H9 (cell line): Measurements from ENCODE around the gene IFNA13. TPM values are rescaled to one million over a fixed set of nuclear protein-coding genes. Genes with fewer than 3 reads are reported as not detected.

Experiments used
- DNase-seq: peaks from one replicate; pipeline ENCODE4 v3.0.0-alpha.2; 2017
- H2AFZ ChIP-seq: one replicate; pipeline ENCODE4 v1.6.1; 2013; ENCODE audit warnings: mild to moderate bottlenecking, low read length, control low read depth, moderate library complexity
- H2AK5ac ChIP-seq: 2 replicates; pipeline ENCODE4 v1.6.1; 2013; ENCODE audit warnings: low read length, control low read depth, mixed read lengths; ENCODE audit not compliant: insufficient read length
- H2BK120ac ChIP-seq: one replicate; pipeline ENCODE4 v1.6.1; 2013; ENCODE audit warnings: low read depth, mild to moderate bottlenecking, low read length, control low read depth, inconsistent platforms; ENCODE audit not compliant: poor library complexity, severe bottlenecking
- H2BK12ac ChIP-seq: 2 replicates; pipeline ENCODE4 v1.6.1; 2013; ENCODE audit warnings: low read length, control low read depth, mixed read lengths, low read depth; ENCODE audit not compliant: insufficient read length
- H2BK15ac ChIP-seq: 2 replicates; pipeline ENCODE4 v1.6.1; 2013; ENCODE audit warnings: low read depth, low read length, control low read depth
- H2BK20ac ChIP-seq: one replicate; pipeline ENCODE4 v1.6.1; 2013; ENCODE audit warnings: low read depth, mild to moderate bottlenecking, low read length, control low read depth, inconsistent platforms; ENCODE audit not compliant: poor library complexity, severe bottlenecking
- H2BK5ac ChIP-seq: 2 replicates; pipeline ENCODE4 v1.6.1; 2013; ENCODE audit warnings: low read length, control low read depth, mixed read lengths; ENCODE audit not compliant: insufficient read length
- H3K14ac ChIP-seq: 2 replicates; pipeline ENCODE4 v1.6.1; 2013; ENCODE audit warnings: low read length, control low read depth; ENCODE audit not compliant: insufficient read depth
- H3K18ac ChIP-seq: 2 replicates; pipeline ENCODE4 v1.6.1; 2013; ENCODE audit warnings: low read depth, mild to moderate bottlenecking, mixed read lengths, low read length, control low read depth; ENCODE audit not compliant: insufficient read length
- H3K23ac ChIP-seq: 2 replicates; pipeline ENCODE4 v1.6.1; 2013; ENCODE audit warnings: low read length, control low read depth, mixed read lengths, low read depth; ENCODE audit not compliant: insufficient read length
- H3K23me2 ChIP-seq: 2 replicates; pipeline ENCODE4 v1.6.1; 2013; ENCODE audit warnings: low read depth, mild to moderate bottlenecking, mixed read lengths, low read length, control low read depth; ENCODE audit not compliant: insufficient read length, poor library complexity, severe bottlenecking
- H3K27ac ChIP-seq: 2 replicates; pipeline ENCODE4 v1.5.1; 2013; ENCODE audit warnings: low read length, control low read depth, mixed read lengths, low read depth; ENCODE audit not compliant: insufficient read length
- H3K27me3 ChIP-seq: 2 replicates; pipeline ENCODE4 v1.6.1; 2013; ENCODE audit warnings: low read length, control low read depth, inconsistent platforms; ENCODE audit not compliant: insufficient read depth
- H3K4ac ChIP-seq: 2 replicates; pipeline ENCODE4 v1.6.1; 2013; ENCODE audit warnings: low read depth, mild to moderate bottlenecking, control low read depth, inconsistent platforms, low read length, moderate library complexity
- H3K4me1 ChIP-seq: 2 replicates; pipeline ENCODE4 v1.6.1; 2013; ENCODE audit warnings: low read length, control low read depth, inconsistent platforms; ENCODE audit not compliant: insufficient read depth
- H3K4me2 ChIP-seq: 2 replicates; pipeline ENCODE4 v1.6.1; 2013; ENCODE audit warnings: low read length, control low read depth, mixed read lengths; ENCODE audit not compliant: insufficient read length, insufficient read depth
- H3K56ac ChIP-seq: 2 replicates; pipeline ENCODE4 v1.6.1; 2013; ENCODE audit warnings: low read depth, mild to moderate bottlenecking, mixed read lengths, low read length, control low read depth; ENCODE audit not compliant: insufficient read length
- H3K79me1 ChIP-seq: 2 replicates; pipeline ENCODE4 v1.6.1; 2013; ENCODE audit warnings: low read depth, mild to moderate bottlenecking, moderate library complexity, low read length, control low read depth, inconsistent platforms; ENCODE audit not compliant: insufficient read depth, poor library complexity, severe bottlenecking
- H3K79me2 ChIP-seq: 2 replicates; pipeline ENCODE4 v1.6.1; 2013; ENCODE audit warnings: low read length, control low read depth, inconsistent platforms; ENCODE audit not compliant: insufficient read depth
- H3K9ac ChIP-seq: 2 replicates; pipeline ENCODE4 v1.6.1; 2013; ENCODE audit warnings: low read length, control low read depth, mixed read lengths; ENCODE audit not compliant: insufficient read length; ENCODE audit errors: extremely low read depth
- H3K9me3 ChIP-seq: one replicate; pipeline ENCODE4 v1.6.1; 2013; ENCODE audit warnings: low read depth, low read length, inconsistent platforms; ENCODE audit not compliant: control insufficient read depth
- H3T11ph ChIP-seq: one replicate; pipeline ENCODE4 v1.6.1; 2013; ENCODE audit warnings: mild to moderate bottlenecking, low read length, control low read depth, inconsistent platforms
- H4K20me1 ChIP-seq: one replicate; pipeline ENCODE4 v1.6.1; 2013; ENCODE audit not compliant: control insufficient read depth, insufficient read length, insufficient read depth
- H4K5ac ChIP-seq: 2 replicates; pipeline ENCODE4 v1.6.1; 2013; ENCODE audit warnings: low read depth, mild to moderate bottlenecking, mixed read lengths, low read length, control low read depth; ENCODE audit not compliant: insufficient read length
- H4K8ac ChIP-seq: replicated peaks from 2 replicates; pipeline ENCODE4 v1.6.1; 2013; ENCODE audit warnings: low read length, control low read depth, mixed read lengths, low read depth; ENCODE audit not compliant: insufficient read length
- H4K91ac ChIP-seq: 2 replicates; pipeline ENCODE4 v1.6.1; 2013; ENCODE audit warnings: low read depth, mild to moderate bottlenecking, moderate library complexity, mixed read lengths, low read length, control low read depth; ENCODE audit not compliant: insufficient read length
- H3K27ac Mint-ChIP-seq, 3 experiments: 2 replicates in 2 of 3; 3 replicates in 1 of 3; pipeline ENCODE4 v1.8.0; 2020 to 2021; ENCODE audit warnings: mixed read lengths in 3 of 3, mild to moderate bottlenecking in 1 of 3, moderate library complexity in 1 of 3
- H3K27me3 Mint-ChIP-seq: 2 replicates; pipeline ENCODE4 v1.8.0; 2021; ENCODE audit warnings: low read depth, mild to moderate bottlenecking, moderate library complexity, mixed read lengths
- H3K36me3 Mint-ChIP-seq, 3 experiments: 2 replicates in 2 of 3; 3 replicates in 1 of 3; pipeline ENCODE4 v1.8.0; 2020 to 2021; ENCODE audit warnings: low read depth in 3 of 3, mixed read lengths in 3 of 3; ENCODE audit not compliant: insufficient read depth in 1 of 3
- H3K4me1 Mint-ChIP-seq, 2 experiments: 2 replicates each; pipeline ENCODE4 v1.8.0; 2020; ENCODE audit warnings: mixed read lengths in 2 of 2
- H3K4me3 Mint-ChIP-seq, 2 experiments: 2 replicates in 1 of 2; 3 replicates in 1 of 2; pipeline ENCODE4 v1.8.0; 2020 to 2021; ENCODE audit warnings: mild to moderate bottlenecking in 2 of 2, mixed read lengths in 2 of 2, moderate library complexity in 1 of 2
- H3K9me3 Mint-ChIP-seq, 2 experiments: 2 replicates in 1 of 2; 3 replicates in 1 of 2; pipeline ENCODE4 v1.8.0; 2020; ENCODE audit warnings: mild to moderate bottlenecking in 2 of 2, mixed read lengths in 2 of 2, moderate library complexity in 1 of 2
- WGBS: extraction: QIAGEN DNeasy Blood & Tissue Kit; methylation state at CpG from one replicate; pipeline ENCODE4 v1.1.7; 2013; ENCODE audit warnings: missing lambda C conversion rate, low lambda C conversion rate, mixed read lengths; ENCODE audit not compliant: insufficient read length; ENCODE audit errors: extremely low coverage; 5-methylcytosine and 5-hydroxymethylcytosine counted together
- total RNA-seq: library from RNA; stranded (reverse); gene quantifications from 2 replicates; pipeline ENCODE4 v1.2.1, GENCODE V29; 2021
- TF ChIP-seq, protein P1 (sequence below): fragments of 200-600 bp; sonication (generic); conservative IDR thresholded peaks from 3 replicates; pipeline ENCODE4 v1.8.0; 2021; ENCODE audit warnings: antibody characterized with exemption, mild to moderate bottlenecking

The IFNA13 gene
- total RNA-seq, 1 experiment from 2014 or later, result not detected

DNA sequence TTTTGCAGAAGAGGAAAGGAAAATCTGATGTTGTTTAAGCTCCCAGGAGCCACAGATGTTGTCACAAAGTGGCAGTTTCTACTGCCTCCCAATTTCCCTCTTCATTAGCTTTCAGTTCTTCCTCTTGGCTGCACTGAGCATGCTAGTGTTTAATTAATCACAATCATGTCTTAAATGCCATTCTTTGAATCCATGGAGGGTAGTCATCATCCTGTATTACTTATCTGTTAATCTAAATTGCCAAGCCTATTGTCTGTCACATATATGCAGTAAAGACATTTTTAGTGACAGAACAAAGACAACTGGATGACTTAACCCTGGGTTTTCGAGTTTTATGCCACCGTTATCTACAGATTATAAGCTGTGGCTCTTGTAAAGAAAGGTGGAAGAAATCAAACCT lies 47.4 kb downstream of the IFNA13 start:
- Histone ChIP-seq H3K23me2 (no peaks in the 10 kb centered on the region), H3K27ac (no peak overlapping the region), H2BK20ac (no peak overlapping the region), H3K9ac (no peak overlapping the region), H4K8ac (no peak overlapping the region), H3K9me3 (no peaks in the 10 kb centered on the region), H3K79me2 (no peaks in the 10 kb centered on the region), H4K91ac (no peak overlapping the region), H3K56ac (no peak overlapping the region), H3K27me3 (no peaks in the 10 kb centered on the region), H4K5ac (no peak overlapping the region), H3K4ac (no peak overlapping the region), H2AK5ac (no peak overlapping the region), H3K4me2 (no peak overlapping the region), H3T11ph (no peak overlapping the region), H3K23ac (no peak overlapping the region), H2BK12ac (no peak overlapping the region), H2BK15ac (no peak overlapping the region), H2BK120ac (no peak overlapping the region), H3K79me1 (no peaks in the 10 kb centered on the region), H3K14ac (no peak overlapping the region), H4K20me1 (no peaks in the 10 kb centered on the region), H2AFZ (no peak overlapping the region), H3K4me1 (no peaks in the 10 kb centered on the region), H2BK5ac (no peak overlapping the region), H3K18ac (no peak overlapping the region)
- H3K27ac Mint-ChIP-seq, result no peak overlapping the region
- TF ChIP-seq, protein P1, sequence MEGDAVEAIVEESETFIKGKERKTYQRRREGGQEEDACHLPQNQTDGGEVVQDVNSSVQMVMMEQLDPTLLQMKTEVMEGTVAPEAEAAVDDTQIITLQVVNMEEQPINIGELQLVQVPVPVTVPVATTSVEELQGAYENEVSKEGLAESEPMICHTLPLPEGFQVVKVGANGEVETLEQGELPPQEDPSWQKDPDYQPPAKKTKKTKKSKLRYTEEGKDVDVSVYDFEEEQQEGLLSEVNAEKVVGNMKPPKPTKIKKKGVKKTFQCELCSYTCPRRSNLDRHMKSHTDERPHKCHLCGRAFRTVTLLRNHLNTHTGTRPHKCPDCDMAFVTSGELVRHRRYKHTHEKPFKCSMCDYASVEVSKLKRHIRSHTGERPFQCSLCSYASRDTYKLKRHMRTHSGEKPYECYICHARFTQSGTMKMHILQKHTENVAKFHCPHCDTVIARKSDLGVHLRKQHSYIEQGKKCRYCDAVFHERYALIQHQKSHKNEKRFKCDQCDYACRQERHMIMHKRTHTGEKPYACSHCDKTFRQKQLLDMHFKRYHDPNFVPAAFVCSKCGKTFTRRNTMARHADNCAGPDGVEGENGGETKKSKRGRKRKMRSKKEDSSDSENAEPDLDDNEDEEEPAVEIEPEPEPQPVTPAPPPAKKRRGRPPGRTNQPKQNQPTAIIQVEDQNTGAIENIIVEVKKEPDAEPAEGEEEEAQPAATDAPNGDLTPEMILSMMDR, result no peak
- H3K27me3 Mint-ChIP-seq, result peaks cover 13% of the 10 kb centered on the region
- DNase-seq, result no peak
- WGBS, result no CpG with 5 or more reads among the region's 2 CpGs
- H3K36me3 Mint-ChIP-seq, result peaks cover 0 to 3% (median 0%) of the 10 kb centered on the region in 3 experiments; a peak in 1 of 7 replicates
- no peak overlapping the region for H3K4me3 Mint-ChIP-seq
- H3K4me1 Mint-ChIP-seq, result peaks cover 3 to 4% of the 10 kb centered on the region in 2 experiments
- no peaks in the 10 kb centered on the region for H3K9me3 Mint-ChIP-seq
